Large intestine (tissue), 3 donors: Measurements from ENCODE around the gene APOL2. TPM values are rescaled to one million over a fixed set of nuclear protein-coding genes. Genes with fewer than 3 reads are reported as not detected.

Experiments used
- DNase-seq, 2 donors: peaks; one replicate each; pipeline versions ENCODE4 v3.0.0 to v3.0.0-alpha.2; 2013
- H3K27ac ChIP-seq: one replicate; pipeline ENCODE4 v1.5.1; 2013; ENCODE audit warnings: low read length
- H3K27me3 ChIP-seq: 2 replicates; pipeline ENCODE4 v1.6.1; 2013; ENCODE audit warnings: low read length; ENCODE audit not compliant: control insufficient read depth, insufficient read depth
- H3K36me3 ChIP-seq: 2 replicates; pipeline ENCODE4 v1.6.1; 2013; ENCODE audit warnings: low read length; ENCODE audit not compliant: control insufficient read depth, insufficient read depth
- H3K4me1 ChIP-seq: one replicate; pipeline ENCODE4 v1.6.1; 2013; ENCODE audit warnings: low read length; ENCODE audit not compliant: control insufficient read depth, insufficient read depth
- H3K4me3 ChIP-seq: one replicate; pipeline ENCODE4 v1.5.1; 2013; ENCODE audit warnings: low read length
- H3K9me3 ChIP-seq: one replicate; pipeline ENCODE4 v1.6.1; 2013; ENCODE audit warnings: mild to moderate bottlenecking, low read depth, low read length, moderate library complexity; ENCODE audit not compliant: control insufficient read depth
- WGBS: methylation state at CpG from one replicate; pipeline ENCODE4 v1.1.5; 2013; ENCODE audit warnings: low lambda C conversion rate; ENCODE audit not compliant: insufficient coverage; 5-methylcytosine and 5-hydroxymethylcytosine counted together
- polyA plus RNA-seq: library from polyadenylated mRNA; unstranded; fragments of 120-200 nt; gene quantifications from one replicate; pipeline ENCODE4 v1.2.1, GENCODE V29; 2013

Gene APOL2
- polyA plus RNA-seq, 1 donor = 42.5 TPM

- no peak overlapping the region for H3K27ac ChIP-seq
- peaks cover 21% of the 10 kb centered on the region for H3K4me1 ChIP-seq
- no CpG with 5 or more reads among the region's 5 CpGs for WGBS
- H3K9me3 ChIP-seq = no peaks in the 10 kb centered on the region
- H3K27me3 ChIP-seq = no peaks in the 10 kb centered on the region
- no peaks in the 10 kb centered on the region for H3K36me3 ChIP-seq
- no peak overlapping the region for H3K4me3 ChIP-seq
- no peak for DNase-seq
Observed at GRCh38 chr22:36199001-36199551, 40.3 kb downstream of the APOL2 start.

- DNase-seq = no peak
- WGBS = no CpG with 5 or more reads among the region's 3 CpGs
- H3K36me3 ChIP-seq = no peaks in the 10 kb centered on the region
- peaks cover 16% of the 10 kb centered on the region for H3K4me1 ChIP-seq
- no peak overlapping the region for H3K4me3 ChIP-seq
- no peak overlapping the region for H3K27ac ChIP-seq
- H3K9me3 ChIP-seq = no peaks in the 10 kb centered on the region
- H3K27me3 ChIP-seq = no peaks in the 10 kb centered on the region
Observed at GRCh38 chr22:36198536-36198935, 40.8 kb downstream of the APOL2 start.

GRCh38 chr22:36197514-36198146 lies 41.7 kb downstream of the APOL2 start:
- Histone ChIP-seq H3K9me3 (no peaks in the 10 kb centered on the region), H3K27me3 (no peaks in the 10 kb centered on the region), H3K4me3 (no peak overlapping the region), H3K27ac (peak overlapping the region; percentile 60), H3K36me3 (no peaks in the 10 kb centered on the region), H3K4me1 (peaks cover 11% of the 10 kb centered on the region)
- peak in 1 of 2 donors; percentile 36 for DNase-seq
- 57% methylated on average over 3 of the region's 8 CpGs for WGBS

GRCh38 chr22:36197065-36197440 lies 42.3 kb downstream of the APOL2 start:
- H3K4me1 ChIP-seq = peaks cover 10% of the 10 kb centered on the region
- H3K27ac ChIP-seq = peak overlapping the region; percentile 60
- H3K9me3 ChIP-seq = no peaks in the 10 kb centered on the region
- H3K4me3 ChIP-seq = no peak overlapping the region
- H3K27me3 ChIP-seq = no peaks in the 10 kb centered on the region
- DNase-seq = peak in 1 of 2 donors; percentile 47
- WGBS = no CpG with 5 or more reads among the region's 5 CpGs
- no peaks in the 10 kb centered on the region for H3K36me3 ChIP-seq

GRCh38 chr22:36196254-36197064 lies 42.9 kb downstream of the APOL2 start:
- Histone ChIP-seq H3K4me1 (peaks cover 10% of the 10 kb centered on the region), H3K4me3 (no peak overlapping the region), H3K36me3 (no peaks in the 10 kb centered on the region), H3K27me3 (no peaks in the 10 kb centered on the region), H3K27ac (peak overlapping the region; percentile 44), H3K9me3 (no peaks in the 10 kb centered on the region)
- DNase-seq = no peak
- WGBS = no CpG with 5 or more reads among the region's 6 CpGs

- Histone ChIP-seq H3K27me3 (no peaks in the 10 kb centered on the region), H3K4me3 (no peak overlapping the region), H3K36me3 (no peaks in the 10 kb centered on the region), H3K27ac (no peak overlapping the region), H3K9me3 (no peaks in the 10 kb centered on the region), H3K4me1 (peaks cover 10% of the 10 kb centered on the region)
- peak; percentile 49 to 50 for DNase-seq
- WGBS = no CpG with 5 or more reads among the region's 5 CpGs
Observed at GRCh38 chr22:36194971-36195370, 44.4 kb downstream of the APOL2 start.

GRCh38 chr22:36194385-36194784 lies 44.9 kb downstream of the APOL2 start:
- no peaks in the 10 kb centered on the region for H3K36me3 ChIP-seq
- no peak overlapping the region for H3K27ac ChIP-seq
- no peaks in the 10 kb centered on the region for H3K27me3 ChIP-seq
- WGBS = no CpG with 5 or more reads among the region's 2 CpGs
- peaks cover 10% of the 10 kb centered on the region for H3K4me1 ChIP-seq
- no peak for DNase-seq
- H3K9me3 ChIP-seq = no peaks in the 10 kb centered on the region
- H3K4me3 ChIP-seq = no peak overlapping the region

- H3K4me3 ChIP-seq = no peak overlapping the region
- no peaks in the 10 kb centered on the region for H3K9me3 ChIP-seq
- DNase-seq = no peak
- peaks cover 10% of the 10 kb centered on the region for H3K4me1 ChIP-seq
- no CpG with 5 or more reads among the region's 3 CpGs for WGBS
- no peaks in the 10 kb centered on the region for H3K27me3 ChIP-seq
- H3K36me3 ChIP-seq = no peaks in the 10 kb centered on the region
- H3K27ac ChIP-seq = no peak overlapping the region
Observed at GRCh38 chr22:36193577-36193976, 45.8 kb downstream of the APOL2 start.

GRCh38 chr22:36193171-36193570 lies 46.2 kb downstream of the APOL2 start:
- H3K4me3 ChIP-seq = no peak overlapping the region
- H3K27me3 ChIP-seq = no peaks in the 10 kb centered on the region
- no CpG with 5 or more reads among the region's 3 CpGs for WGBS
- no peak for DNase-seq
- H3K27ac ChIP-seq = no peak overlapping the region
- H3K36me3 ChIP-seq = no peaks in the 10 kb centered on the region
- H3K4me1 ChIP-seq = peaks cover 10% of the 10 kb centered on the region
- H3K9me3 ChIP-seq = no peaks in the 10 kb centered on the region

- H3K4me3 ChIP-seq = no peak overlapping the region
- H3K4me1 ChIP-seq = peaks cover 4% of the 10 kb centered on the region
- no CpG with 5 or more reads among the region's 4 CpGs for WGBS
- no peaks in the 10 kb centered on the region for H3K36me3 ChIP-seq
- H3K27ac ChIP-seq = no peak overlapping the region
- H3K9me3 ChIP-seq = no peaks in the 10 kb centered on the region
- DNase-seq = no peak
- H3K27me3 ChIP-seq = no peaks in the 10 kb centered on the region
Observed at GRCh38 chr22:36192542-36192941, 46.8 kb downstream of the APOL2 start.
